Upper lobe of left lung (tissue), 4 donors: Measurements from ENCODE around the gene JOSD1.

ENCODE experiments used
- EP300 ChIP-seq, 4 donors: sonication (generic); formaldehyde crosslinking; IDR thresholded peaks; one replicate each; pipeline ENCODE4 v1.5.1; 2017; ENCODE audit warnings: antibody characterized with exemption in 4 of 4, control low read depth in 2 of 4
- POLR2A ChIP-seq, 4 donors: fragments of 450-650 bp; IDR thresholded peaks; one replicate each; pipeline ENCODE4 v1.5.1; 2016 to 2017; ENCODE audit warnings: antibody characterized with exemption in 4 of 4, mild to moderate bottlenecking in 2 of 4
- POLR2AphosphoS5 ChIP-seq, 2 donors: sonication (generic); formaldehyde crosslinking; IDR thresholded peaks; one replicate each; pipeline ENCODE4 v1.5.1; 2017; ENCODE audit warnings: antibody characterized with exemption in 2 of 2
- TF ChIP-seq, protein P1 (sequence below), 6 experiments: fragments of 450-650 bp in 4 of 6; fragments of 200-600 bp in 2 of 6; sonication (generic) in 2 of 6; IDR thresholded peaks; one replicate each; pipeline ENCODE4 v1.5.1; 2016 to 2019; ENCODE audit warnings: antibody characterized with exemption in 6 of 6

DNA sequence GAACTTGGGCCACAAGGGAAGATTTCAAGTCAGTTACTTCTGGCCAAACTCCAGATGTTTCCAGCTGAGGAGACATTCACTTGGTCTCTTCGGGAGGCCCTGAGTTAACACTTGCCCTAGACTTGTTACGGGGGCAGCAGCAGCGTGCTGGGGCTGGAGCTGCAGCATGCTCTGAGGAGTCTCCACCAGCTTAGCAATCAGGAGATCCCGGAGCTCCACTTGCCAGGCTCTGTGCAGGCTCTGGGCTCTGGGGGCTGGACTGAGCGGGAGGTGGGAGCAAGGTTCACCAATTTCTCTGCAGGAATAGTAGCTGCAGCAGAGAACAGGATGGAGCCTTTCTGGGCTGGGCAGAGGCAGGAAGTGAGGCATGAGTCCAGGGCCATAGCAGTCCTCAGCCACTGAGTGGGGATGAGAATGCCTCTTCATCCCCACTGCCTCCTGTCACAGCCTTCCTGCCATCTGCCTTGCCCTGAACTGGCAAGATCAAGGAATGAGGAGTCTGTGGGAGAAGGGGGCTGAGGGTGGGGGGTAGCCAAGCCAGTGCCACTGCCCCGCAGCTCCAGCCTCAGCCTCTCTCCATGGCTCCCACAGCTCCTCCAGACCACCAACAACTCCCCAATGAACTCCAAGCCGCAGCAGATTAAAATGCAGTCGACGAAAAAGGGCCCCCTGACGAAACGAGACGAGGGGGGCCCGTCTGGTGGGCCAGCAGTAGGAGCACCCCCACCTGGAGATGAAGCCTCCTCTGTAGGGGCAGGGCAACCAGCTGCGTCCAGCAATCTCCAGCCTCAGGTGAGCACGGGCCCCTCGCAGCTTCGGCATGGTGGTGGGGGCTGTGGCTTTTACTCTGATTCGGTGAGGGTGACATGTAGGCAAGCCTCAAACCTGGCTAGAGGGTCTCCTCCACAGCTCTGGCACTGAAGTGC lies 28.4 kb upstream of the JOSD1 start:
- TF ChIP-seq, protein P1, sequence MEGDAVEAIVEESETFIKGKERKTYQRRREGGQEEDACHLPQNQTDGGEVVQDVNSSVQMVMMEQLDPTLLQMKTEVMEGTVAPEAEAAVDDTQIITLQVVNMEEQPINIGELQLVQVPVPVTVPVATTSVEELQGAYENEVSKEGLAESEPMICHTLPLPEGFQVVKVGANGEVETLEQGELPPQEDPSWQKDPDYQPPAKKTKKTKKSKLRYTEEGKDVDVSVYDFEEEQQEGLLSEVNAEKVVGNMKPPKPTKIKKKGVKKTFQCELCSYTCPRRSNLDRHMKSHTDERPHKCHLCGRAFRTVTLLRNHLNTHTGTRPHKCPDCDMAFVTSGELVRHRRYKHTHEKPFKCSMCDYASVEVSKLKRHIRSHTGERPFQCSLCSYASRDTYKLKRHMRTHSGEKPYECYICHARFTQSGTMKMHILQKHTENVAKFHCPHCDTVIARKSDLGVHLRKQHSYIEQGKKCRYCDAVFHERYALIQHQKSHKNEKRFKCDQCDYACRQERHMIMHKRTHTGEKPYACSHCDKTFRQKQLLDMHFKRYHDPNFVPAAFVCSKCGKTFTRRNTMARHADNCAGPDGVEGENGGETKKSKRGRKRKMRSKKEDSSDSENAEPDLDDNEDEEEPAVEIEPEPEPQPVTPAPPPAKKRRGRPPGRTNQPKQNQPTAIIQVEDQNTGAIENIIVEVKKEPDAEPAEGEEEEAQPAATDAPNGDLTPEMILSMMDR (IDR thresholded peaks at IDR 0.05): no peak
- TF ChIP-seq POLR2A (IDR thresholded peaks at IDR 0.05) (no peak), POLR2AphosphoS5 (IDR thresholded peaks at IDR 0.05) (no peak), EP300 (IDR thresholded peaks at IDR 0.05) (no peak)
